Subcutaneous adipose tissue (tissue), 4 donors: ENCODE measurements around the gene TXNRD1. TPM values are rescaled to one million over a fixed set of nuclear protein-coding genes. Genes with fewer than 3 reads are reported as not detected.

Experiments used
- total RNA-seq, 4 donors: library from RNA; depleted of rRNA; stranded (reverse); fragments of >200 nt; gene quantifications; one replicate each; pipeline ENCODE4 v1.1.0, GENCODE V29; 2016
- TF ChIP-seq, protein P1 (sequence below): fragments of 450-650 bp; IDR thresholded peaks from one replicate; pipeline ENCODE4 v1.5.1; 2016; ENCODE audit warnings: low read depth, mild to moderate bottlenecking, control low read depth, antibody characterized with exemption, moderate library complexity

TXNRD1 gene
- total RNA-seq, 4 donors from 2014 or later: 76.2 to 122 (median 83.3) TPM

DNA sequence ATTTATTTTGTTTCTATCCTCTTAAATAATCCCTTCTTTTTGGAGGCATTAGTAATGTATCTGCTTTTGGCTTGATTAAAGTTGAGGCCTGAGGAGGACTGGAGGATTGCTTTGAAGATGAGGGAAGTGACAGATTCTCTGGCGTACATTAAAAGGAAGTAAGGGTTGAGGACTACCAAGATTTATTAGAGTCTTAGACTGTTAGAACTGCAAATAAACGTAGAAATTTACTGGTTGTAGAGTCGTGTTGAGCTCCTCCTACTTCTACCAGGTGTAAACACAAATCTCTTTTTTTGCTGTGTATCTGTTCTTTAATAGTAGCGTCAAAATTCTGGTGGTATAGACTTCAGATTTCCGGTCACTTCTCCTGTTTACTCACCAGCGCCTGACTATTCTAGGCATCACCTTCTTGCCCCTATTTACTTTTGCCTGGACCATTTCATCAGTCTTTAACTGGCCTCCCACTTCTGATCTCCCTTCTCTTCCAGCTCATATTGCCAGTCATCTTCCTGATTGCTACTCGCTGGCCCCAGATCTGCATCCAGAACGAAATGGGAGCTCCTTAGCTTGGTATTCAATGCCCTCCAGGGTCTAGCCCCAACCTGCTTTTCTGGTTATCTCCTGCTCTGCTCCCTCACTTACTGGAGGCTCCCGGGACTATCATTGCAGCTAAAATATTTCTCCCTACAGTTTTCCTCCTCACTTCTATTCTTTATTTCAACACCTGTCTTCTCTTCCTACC lies 79.5 kb downstream of the TXNRD1 start:
- TF ChIP-seq, protein P1, sequence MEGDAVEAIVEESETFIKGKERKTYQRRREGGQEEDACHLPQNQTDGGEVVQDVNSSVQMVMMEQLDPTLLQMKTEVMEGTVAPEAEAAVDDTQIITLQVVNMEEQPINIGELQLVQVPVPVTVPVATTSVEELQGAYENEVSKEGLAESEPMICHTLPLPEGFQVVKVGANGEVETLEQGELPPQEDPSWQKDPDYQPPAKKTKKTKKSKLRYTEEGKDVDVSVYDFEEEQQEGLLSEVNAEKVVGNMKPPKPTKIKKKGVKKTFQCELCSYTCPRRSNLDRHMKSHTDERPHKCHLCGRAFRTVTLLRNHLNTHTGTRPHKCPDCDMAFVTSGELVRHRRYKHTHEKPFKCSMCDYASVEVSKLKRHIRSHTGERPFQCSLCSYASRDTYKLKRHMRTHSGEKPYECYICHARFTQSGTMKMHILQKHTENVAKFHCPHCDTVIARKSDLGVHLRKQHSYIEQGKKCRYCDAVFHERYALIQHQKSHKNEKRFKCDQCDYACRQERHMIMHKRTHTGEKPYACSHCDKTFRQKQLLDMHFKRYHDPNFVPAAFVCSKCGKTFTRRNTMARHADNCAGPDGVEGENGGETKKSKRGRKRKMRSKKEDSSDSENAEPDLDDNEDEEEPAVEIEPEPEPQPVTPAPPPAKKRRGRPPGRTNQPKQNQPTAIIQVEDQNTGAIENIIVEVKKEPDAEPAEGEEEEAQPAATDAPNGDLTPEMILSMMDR: no peak

DNA sequence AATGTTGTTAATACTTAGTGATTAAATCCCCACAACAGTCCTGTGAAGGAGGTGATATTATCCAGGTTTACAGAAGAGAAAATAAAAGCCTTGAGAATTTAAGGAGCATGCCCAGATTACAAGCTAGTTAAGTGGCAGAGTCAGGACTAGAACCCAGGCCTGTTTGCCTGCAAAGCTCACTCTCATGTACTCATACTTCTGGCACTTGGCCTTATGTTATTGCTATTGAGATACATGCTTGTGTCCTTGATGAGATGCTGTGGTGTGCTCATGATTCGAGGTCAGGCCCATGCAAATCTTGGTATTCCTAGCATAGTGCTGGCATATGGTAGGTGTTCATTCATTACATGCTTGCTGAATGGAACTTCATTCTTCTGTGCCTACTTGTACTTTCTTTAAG lies 80.4 kb downstream of the TXNRD1 start:
- TF ChIP-seq, protein P1: no peak

DNA sequence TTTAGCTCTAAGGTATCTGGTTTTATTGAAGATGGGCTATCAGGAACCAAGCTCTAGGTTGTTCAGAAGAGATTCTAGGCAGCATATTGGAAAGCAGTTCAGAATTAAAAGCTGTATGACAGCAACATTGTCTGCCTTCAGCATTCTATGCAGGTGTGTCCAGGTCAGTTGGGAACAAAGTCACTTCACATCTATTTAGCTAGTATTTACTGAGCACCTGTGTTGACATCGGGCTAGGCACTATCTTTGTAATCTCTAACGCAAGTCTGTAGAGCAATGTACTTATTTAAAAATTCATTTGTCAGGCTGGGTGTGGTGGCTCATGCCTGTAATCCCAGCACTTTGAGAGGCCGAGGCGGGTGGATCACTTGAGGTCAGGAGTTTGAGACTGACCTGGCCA lies 81.1 kb downstream of the TXNRD1 start:
- TF ChIP-seq, protein P1: no peak

DNA sequence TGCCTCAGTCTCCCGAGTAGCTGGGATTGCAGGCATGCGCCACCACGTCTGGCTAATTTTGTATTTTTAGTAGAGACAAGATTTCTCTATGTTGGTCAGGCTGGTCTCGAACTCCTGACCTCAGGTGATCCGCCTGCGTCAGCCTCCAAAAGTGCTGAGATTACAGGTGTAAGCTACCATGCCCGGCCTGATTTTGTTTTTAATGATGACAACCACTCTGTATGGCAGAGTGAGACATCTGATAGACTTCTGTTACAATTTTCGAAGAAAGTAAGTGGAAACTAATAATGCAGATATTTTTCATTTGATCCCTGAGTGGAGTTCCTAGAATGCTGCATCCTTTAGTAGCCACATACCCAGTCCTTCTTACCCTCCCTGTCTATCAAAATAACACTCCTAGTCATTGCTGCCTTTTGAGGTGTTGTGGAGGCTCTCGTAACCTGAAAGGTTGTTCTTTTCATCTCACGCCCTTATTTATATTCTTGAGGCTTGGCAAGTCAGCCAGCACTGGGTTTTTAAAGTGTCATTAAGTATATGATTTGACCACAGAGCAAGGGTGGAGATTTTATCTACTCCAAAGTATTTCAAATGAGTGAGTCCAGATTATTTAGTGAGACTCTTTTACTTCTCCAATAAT lies 82.0 kb downstream of the TXNRD1 start:
- TF ChIP-seq, protein P1: no peak

DNA sequence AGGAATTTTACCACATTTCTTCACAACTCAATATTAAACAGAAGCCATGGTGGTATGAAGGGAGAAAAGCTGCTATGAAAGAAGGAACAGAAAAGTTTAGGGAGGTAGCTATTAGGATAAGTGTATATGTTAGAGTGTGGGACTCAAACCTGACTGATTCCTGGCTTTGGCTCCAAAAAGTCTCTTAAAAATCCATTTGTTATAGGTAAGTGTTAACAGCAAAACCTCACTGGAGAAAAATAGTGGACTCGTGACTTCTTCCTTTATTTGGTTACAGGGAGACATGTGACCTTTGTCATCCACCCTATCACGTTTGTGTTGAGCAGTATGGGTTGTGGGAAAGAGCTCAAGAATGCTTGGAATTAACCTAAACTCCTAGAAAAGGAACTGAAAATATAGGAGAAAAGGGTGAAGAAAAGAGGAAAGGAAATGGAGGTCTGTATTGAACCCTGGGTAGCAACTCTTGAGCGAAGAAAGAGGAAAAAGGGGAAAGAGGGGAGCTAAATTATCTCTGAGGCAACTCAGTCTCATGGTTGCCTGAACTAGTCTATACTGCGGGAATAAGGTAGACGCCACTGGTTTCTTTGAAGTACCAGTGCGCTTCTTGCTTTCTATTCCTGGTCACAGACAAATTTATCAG lies 84.4 kb downstream of the TXNRD1 start:
- TF ChIP-seq, protein P1: no peak

DNA sequence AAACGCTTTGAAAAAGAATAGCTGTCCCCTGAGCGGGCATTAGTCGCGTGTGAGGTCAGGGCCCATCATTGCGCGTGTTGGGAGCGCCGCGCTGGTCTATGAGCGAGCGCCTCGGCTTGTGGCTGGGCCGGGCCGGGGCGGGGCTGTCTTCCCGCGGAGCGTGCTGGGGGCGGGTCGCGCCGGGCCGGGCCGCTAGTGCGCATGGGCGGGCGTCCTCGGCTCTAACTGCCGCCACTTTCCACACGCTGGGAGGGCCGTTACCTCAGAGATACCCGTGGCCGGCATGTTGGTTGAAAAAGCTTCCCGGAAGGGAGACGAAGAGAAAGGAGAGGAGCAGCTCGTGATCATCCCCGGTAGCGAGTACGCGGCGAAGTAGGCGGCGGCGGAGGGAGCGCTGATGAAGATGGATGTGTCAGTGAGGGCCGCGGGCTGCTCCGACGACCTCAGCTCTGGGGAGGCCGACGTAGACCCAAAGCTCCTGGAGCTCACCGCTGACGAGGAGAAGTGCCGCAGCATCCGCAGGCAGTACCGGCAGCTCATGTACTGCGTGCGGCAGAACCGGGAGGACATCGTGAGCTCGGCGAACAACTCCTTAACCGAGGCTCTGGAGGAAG lies 88.1 kb downstream of the TXNRD1 start, which contains the start of gene EID3:
Gene EID3 (plus strand): TSS at position 202 of the 614 bp plus-strand sequence. CDS start 196 bp downstream, at position 398.
- TF ChIP-seq, protein P1: no peak
